ENCODE measurements around the gene APBB2. TPM values are rescaled to one million over a fixed set of nuclear protein-coding genes. Genes with fewer than 3 reads are reported as not detected.

APBB2 gene
- total RNA-seq, 2 donors from 2014 or later, result 56.1 to 64.8 TPM

- no peaks in the 10 kb centered on the region for H3K27me3 ChIP-seq (ENCODE audit: control insufficient read depth, insufficient read depth, low read length, poor library complexity, severe bottlenecking)
- Mint-ChIP-seq H3K36me3 (ENCODE audit: low read depth) (peaks cover 20% of the 10 kb centered on the region), H3K27me3 (ENCODE audit: insufficient read depth) (no peaks in the 10 kb centered on the region), H3K27ac (no peak overlapping the region), H3K4me1 (no peaks in the 10 kb centered on the region), H3K4me3 (no peak overlapping the region), H3K9me3 (peaks cover 6% of the 10 kb centered on the region)
- H3K4me3 ChIP-seq (ENCODE audit: low read length), result no peak overlapping the region
- no peak overlapping the region for H3K9ac ChIP-seq (ENCODE audit: extremely low read depth, low read length, poor library complexity, severe bottlenecking)
- H3K4me1 ChIP-seq (ENCODE audit: control insufficient read depth, insufficient read depth, low read length), result no peaks in the 10 kb centered on the region
- H3K27ac ChIP-seq (ENCODE audit: low read depth, low read length), result no peak overlapping the region
- no peaks in the 10 kb centered on the region for H3K36me3 ChIP-seq (ENCODE audit: control insufficient read depth, insufficient read depth, low read length)
- TF ChIP-seq CTCF (conservative IDR thresholded peaks at IDR 0.05), result no peak
- H3K9me3 ChIP-seq (ENCODE audit: control insufficient read depth, low read length), result no peaks in the 10 kb centered on the region
- WGBS, 2 experiments (ENCODE audit: insufficient coverage in 1 of 2, insufficient read length in 1 of 2), result 88 to 93% methylated on average over 10 to 17 of the region's 17 CpGs
- DNase-seq, result no peak
These were observed 221.7 kb downstream of the APBB2 start for GRCh38 chr4:40992472-40993295.

GRCh38 chr4:40991908-40992307 is 222.4 kb downstream of the APBB2 start:
- peaks cover 2% of the 10 kb centered on the region for H3K9me3 Mint-ChIP-seq
- H3K4me3 Mint-ChIP-seq, result no peak overlapping the region
- no peaks in the 10 kb centered on the region for H3K27me3 ChIP-seq (ENCODE audit: control insufficient read depth, insufficient read depth, low read length, poor library complexity, severe bottlenecking)
- 86 to 91% methylated on average over 1 to 2 of the region's 3 CpGs for WGBS, 2 experiments (ENCODE audit: insufficient coverage in 1 of 2, insufficient read length in 1 of 2)
- H3K27ac Mint-ChIP-seq, result no peak overlapping the region
- no peaks in the 10 kb centered on the region for H3K4me1 Mint-ChIP-seq
- TF ChIP-seq CTCF (conservative IDR thresholded peaks at IDR 0.05), result no peak
- H3K27me3 Mint-ChIP-seq (ENCODE audit: insufficient read depth), result no peaks in the 10 kb centered on the region
- no peak for DNase-seq
- H3K4me3 ChIP-seq (ENCODE audit: low read length), result no peak overlapping the region
- no peak overlapping the region for H3K27ac ChIP-seq (ENCODE audit: low read depth, low read length)
- peaks cover 14% of the 10 kb centered on the region for H3K36me3 Mint-ChIP-seq (ENCODE audit: low read depth)
- H3K4me1 ChIP-seq (ENCODE audit: control insufficient read depth, insufficient read depth, low read length), result no peaks in the 10 kb centered on the region
- no peak overlapping the region for H3K9ac ChIP-seq (ENCODE audit: extremely low read depth, low read length, poor library complexity, severe bottlenecking)
- H3K9me3 ChIP-seq (ENCODE audit: control insufficient read depth, low read length), result no peaks in the 10 kb centered on the region
- no peaks in the 10 kb centered on the region for H3K36me3 ChIP-seq (ENCODE audit: control insufficient read depth, insufficient read depth, low read length)

GRCh38 chr4:40990899-40991265 is 223.5 kb downstream of the APBB2 start:
- 89 to 100% methylated on average over 1 to 3 of the region's 3 CpGs for WGBS, 2 experiments (ENCODE audit: insufficient coverage in 1 of 2, insufficient read length in 1 of 2)
- Histone ChIP-seq H3K4me3 (ENCODE audit: low read length) (no peak overlapping the region), H3K27me3 (ENCODE audit: control insufficient read depth, insufficient read depth, low read length, poor library complexity, severe bottlenecking) (no peaks in the 10 kb centered on the region), H3K36me3 (ENCODE audit: control insufficient read depth, insufficient read depth, low read length) (no peaks in the 10 kb centered on the region), H3K9ac (ENCODE audit: extremely low read depth, low read length, poor library complexity, severe bottlenecking) (no peak overlapping the region), H3K27ac (ENCODE audit: low read depth, low read length) (no peak overlapping the region), H3K4me1 (ENCODE audit: control insufficient read depth, insufficient read depth, low read length) (no peaks in the 10 kb centered on the region), H3K9me3 (ENCODE audit: control insufficient read depth, low read length) (no peaks in the 10 kb centered on the region)
- Mint-ChIP-seq H3K9me3 (no peaks in the 10 kb centered on the region), H3K27me3 (ENCODE audit: insufficient read depth) (no peaks in the 10 kb centered on the region), H3K4me3 (no peak overlapping the region), H3K4me1 (no peaks in the 10 kb centered on the region), H3K27ac (no peak overlapping the region), H3K36me3 (ENCODE audit: low read depth) (peaks cover 6% of the 10 kb centered on the region)
- TF ChIP-seq CTCF (conservative IDR thresholded peaks at IDR 0.05), result no peak
- no peak for DNase-seq

All from endodermal cell (in vitro differentiated cells).